Skeletal muscle tissue (tissue), 4 donors: ENCODE data around the gene ATP10A. TPM values are rescaled to one million over a fixed set of nuclear protein-coding genes. Genes with fewer than 3 reads are reported as not detected.
A peak's percentile ranks its signal among the peaks of the same experiment; 100 is the strongest.

Experiments used
- H3K27ac ChIP-seq: one replicate; pipeline ENCODE4 v1.7.0; 2013; ENCODE audit warnings: mild to moderate bottlenecking, low read depth, low read length, inconsistent platforms
- H3K27me3 ChIP-seq, 3 donors: one replicate each; pipeline ENCODE4 v1.7.0; 2013; ENCODE audit warnings: low read length in 3 of 3; ENCODE audit not compliant: control insufficient read depth in 3 of 3, insufficient read depth in 3 of 3
- H3K36me3 ChIP-seq, 3 donors: one replicate each; pipeline ENCODE4 v1.7.0; 2013; ENCODE audit warnings: low read length in 3 of 3; ENCODE audit not compliant: control insufficient read depth in 3 of 3, insufficient read depth in 3 of 3
- H3K4me1 ChIP-seq, 3 donors: one replicate each; pipeline ENCODE4 v1.7.0; 2013; ENCODE audit warnings: low read length in 3 of 3, mild to moderate bottlenecking in 3 of 3; ENCODE audit not compliant: control insufficient read depth in 3 of 3, insufficient read depth in 3 of 3
- H3K4me3 ChIP-seq, 3 donors: one replicate each; pipeline ENCODE4 v1.7.0; 2013; ENCODE audit warnings: low read length in 3 of 3
- H3K9ac ChIP-seq, 3 donors: one replicate each; pipeline ENCODE4 v1.7.0; 2013; ENCODE audit warnings: low read length in 3 of 3, mild to moderate bottlenecking in 3 of 3, moderate library complexity in 2 of 3, low read depth in 1 of 3
- H3K9me3 ChIP-seq, 3 donors: one replicate each; pipeline ENCODE4 v1.7.0; 2013; ENCODE audit warnings: low read length in 3 of 3; ENCODE audit not compliant: control insufficient read depth in 3 of 3
- total RNA-seq: library from RNA; depleted of rRNA; stranded (reverse); fragments of >200 nt; gene quantifications from one replicate; pipeline ENCODE4 v1.2.3, GENCODE V29; 2014
- donor health status: Osteomylitis.

ATP10A gene
- total RNA-seq, 1 donor from 2014 or later = 7.8 TPM

- H3K36me3 ChIP-seq = no peaks in the 10 kb centered on the region
- H3K4me1 ChIP-seq = peaks cover 5 to 29% (median 9%) of the 10 kb centered on the region in 3 donors
- no peak overlapping the region for H3K4me3 ChIP-seq
- no peak overlapping the region for H3K27ac ChIP-seq
- no peaks in the 10 kb centered on the region for H3K9me3 ChIP-seq
- no peak overlapping the region for H3K9ac ChIP-seq
- H3K27me3 ChIP-seq = no peaks in the 10 kb centered on the region
These were observed 24.8 kb downstream of the ATP10A start for GRCh38 chr15:25838191-25838870.

GRCh38 chr15:25832158-25832557, 31.0 kb downstream of the ATP10A start:
- Histone ChIP-seq H3K36me3 (no peaks in the 10 kb centered on the region), H3K4me3 (no peak overlapping the region), H3K9ac (no peak overlapping the region), H3K4me1 (peaks cover 6 to 24% (median 14%) of the 10 kb centered on the region in 3 donors), H3K9me3 (no peaks in the 10 kb centered on the region), H3K27me3 (no peaks in the 10 kb centered on the region), H3K27ac (peak overlapping the region; percentile 53)

GRCh38 chr15:25830844-25831451, 32.2 kb downstream of the ATP10A start:
- no peaks in the 10 kb centered on the region for H3K27me3 ChIP-seq
- H3K36me3 ChIP-seq = no peaks in the 10 kb centered on the region
- peak overlapping the region; percentile 53 for H3K27ac ChIP-seq
- H3K4me3 ChIP-seq = peak overlapping the region in 2 of 3 donors; percentile 27 to 52
- no peak overlapping the region for H3K9ac ChIP-seq
- no peaks in the 10 kb centered on the region for H3K9me3 ChIP-seq
- H3K4me1 ChIP-seq = peaks cover 6 to 24% (median 14%) of the 10 kb centered on the region in 3 donors

- Histone ChIP-seq H3K27me3 (no peaks in the 10 kb centered on the region), H3K36me3 (no peaks in the 10 kb centered on the region)
These were observed 34.1 kb downstream of the ATP10A start for GRCh38 chr15:25829073-25829472.

GRCh38 chr15:25825207-25825606, 37.9 kb downstream of the ATP10A start:
- Histone ChIP-seq H3K4me3 (no peak overlapping the region), H3K9ac (no peak overlapping the region), H3K36me3 (no peaks in the 10 kb centered on the region), H3K9me3 (no peaks in the 10 kb centered on the region), H3K27ac (no peak overlapping the region), H3K4me1 (peaks cover 1 to 5% (median 2%) of the 10 kb centered on the region in 3 donors), H3K27me3 (no peaks in the 10 kb centered on the region)

More at GRCh38 chr15:25829073-25829472, 34.1 kb downstream of the ATP10A start:
- H3K9ac ChIP-seq = no peak overlapping the region
- no peak overlapping the region for H3K27ac ChIP-seq
- no peak overlapping the region for H3K4me3 ChIP-seq
- no peaks in the 10 kb centered on the region for H3K9me3 ChIP-seq
- peaks cover 6 to 24% (median 14%) of the 10 kb centered on the region in 3 donors for H3K4me1 ChIP-seq

GRCh38 chr15:25824618-25825017, 38.5 kb downstream of the ATP10A start:
- Histone ChIP-seq H3K36me3 (no peaks in the 10 kb centered on the region), H3K9me3 (no peaks in the 10 kb centered on the region), H3K4me3 (no peak overlapping the region), H3K27ac (no peak overlapping the region), H3K27me3 (no peaks in the 10 kb centered on the region), H3K4me1 (no peaks in the 10 kb centered on the region), H3K9ac (no peak overlapping the region)

GRCh38 chr15:25812845-25813244, 50.3 kb downstream of the ATP10A start:
- Histone ChIP-seq H3K9me3 (no peaks in the 10 kb centered on the region), H3K27me3 (peaks cover 0 to 9% (median 5%) of the 10 kb centered on the region in 3 donors), H3K4me3 (no peak overlapping the region), H3K27ac (no peak overlapping the region), H3K9ac (no peak overlapping the region), H3K4me1 (no peaks in the 10 kb centered on the region), H3K36me3 (no peaks in the 10 kb centered on the region)

GRCh38 chr15:25812073-25812472, 51.1 kb downstream of the ATP10A start:
- Histone ChIP-seq H3K27me3 (peaks cover 0 to 9% (median 5%) of the 10 kb centered on the region in 3 donors), H3K36me3 (no peaks in the 10 kb centered on the region), H3K9me3 (no peaks in the 10 kb centered on the region), H3K4me3 (no peak overlapping the region), H3K27ac (no peak overlapping the region), H3K9ac (no peak overlapping the region), H3K4me1 (no peaks in the 10 kb centered on the region)

GRCh38 chr15:25811481-25811906, 51.6 kb downstream of the ATP10A start:
- no peak overlapping the region for H3K9ac ChIP-seq
- H3K36me3 ChIP-seq = no peaks in the 10 kb centered on the region
- H3K4me3 ChIP-seq = no peak overlapping the region
- no peak overlapping the region for H3K27ac ChIP-seq
- no peaks in the 10 kb centered on the region for H3K4me1 ChIP-seq
- peaks cover 0 to 9% (median 5%) of the 10 kb centered on the region in 3 donors for H3K27me3 ChIP-seq
- no peaks in the 10 kb centered on the region for H3K9me3 ChIP-seq

GRCh38 chr15:25810631-25811091, 52.5 kb downstream of the ATP10A start:
- H3K4me1 ChIP-seq = no peaks in the 10 kb centered on the region
- no peaks in the 10 kb centered on the region for H3K36me3 ChIP-seq
- no peak overlapping the region for H3K9ac ChIP-seq
- no peaks in the 10 kb centered on the region for H3K9me3 ChIP-seq
- H3K27ac ChIP-seq = no peak overlapping the region
- H3K27me3 ChIP-seq = peaks cover 0 to 9% (median 5%) of the 10 kb centered on the region in 3 donors
- H3K4me3 ChIP-seq = no peak overlapping the region
